ENCODE data around the gene ZMYND15.

Gene ZMYND15

DNA sequence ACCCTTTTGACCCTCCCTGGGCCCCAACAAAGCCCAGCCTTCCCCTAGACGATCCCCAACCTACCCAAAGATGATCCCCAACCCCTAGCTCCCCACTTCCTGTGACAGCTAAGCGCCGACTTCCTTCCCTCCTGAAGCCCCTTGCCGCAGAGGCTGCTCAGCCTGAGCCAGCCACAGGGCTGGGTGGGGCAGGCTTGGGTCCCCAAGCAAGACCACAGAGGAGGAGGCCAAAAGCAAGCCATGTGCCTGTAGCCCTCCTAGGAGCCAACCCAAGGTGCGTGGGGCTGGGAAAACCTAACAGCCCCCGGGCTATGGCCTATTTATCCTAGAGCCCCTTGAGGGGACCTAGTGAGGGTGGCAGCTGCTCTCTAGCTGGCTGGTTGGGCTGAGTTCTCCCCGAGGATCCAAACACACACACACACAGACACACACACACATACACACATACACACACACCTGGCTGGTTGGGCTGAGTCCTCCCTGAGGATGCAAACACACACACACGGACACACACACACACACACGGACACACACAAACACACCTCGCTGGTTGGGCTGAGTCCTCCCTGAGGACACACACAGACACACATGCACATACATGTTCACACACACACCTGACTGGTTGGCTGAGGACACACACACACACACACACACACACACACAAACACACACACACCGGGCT, 24.4 kb upstream of the ZMYND15 start:
- no peak for DNase-seq (ENCODE audit: low read depth, low spot score)

- DNase-seq (ENCODE audit: low read depth, low spot score): no peak
Measured at GRCh38 chr17:4716081-4716480, 23.6 kb upstream of the ZMYND15 start.

- DNase-seq (ENCODE audit: low read depth, low spot score): no peak
Measured at GRCh38 chr17:4717791-4718190, 21.8 kb upstream of the ZMYND15 start.

DNA sequence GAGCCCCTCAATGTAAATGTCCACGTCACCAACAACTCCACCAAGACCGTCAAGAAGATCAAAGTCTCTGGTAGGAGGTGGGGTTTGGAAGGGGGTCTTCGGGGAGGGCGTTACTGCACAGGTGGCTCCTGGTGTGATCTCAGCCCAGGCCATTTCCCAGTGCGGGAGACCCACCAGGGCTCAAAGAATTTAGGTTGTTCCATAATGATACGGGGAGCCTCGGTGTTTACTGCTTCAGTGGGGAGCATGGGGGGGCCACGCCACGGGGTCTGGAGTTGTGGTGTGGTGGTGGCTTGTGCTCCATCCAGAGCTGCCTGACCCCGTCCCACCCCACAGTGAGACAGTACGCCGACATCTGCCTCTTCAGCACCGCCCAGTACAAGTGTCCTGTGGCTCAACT, 21.4 kb upstream of the ZMYND15 start:
- DNase-seq (ENCODE audit: low read depth, low spot score): no peak

DNA sequence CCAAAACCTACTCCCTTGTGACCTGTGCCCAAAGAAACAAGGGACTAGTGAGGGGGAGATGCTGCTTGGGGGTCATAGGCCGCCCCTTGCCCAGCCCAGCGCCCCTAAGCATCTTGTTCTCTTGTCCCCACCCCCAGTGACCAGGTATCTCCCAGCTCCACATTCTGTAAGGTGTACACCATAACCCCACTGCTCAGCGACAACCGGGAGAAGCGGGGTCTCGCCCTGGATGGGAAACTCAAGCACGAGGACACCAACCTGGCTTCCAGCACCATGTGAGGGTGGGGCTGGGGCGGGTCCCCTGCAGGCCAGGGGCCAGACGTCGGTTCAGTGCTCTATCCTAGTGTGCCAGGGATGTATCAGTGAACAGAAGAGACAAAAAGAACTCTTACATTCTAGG, 20.5 kb upstream of the ZMYND15 start:
- DNase-seq (ENCODE audit: low read depth, low spot score): no peak

DNA sequence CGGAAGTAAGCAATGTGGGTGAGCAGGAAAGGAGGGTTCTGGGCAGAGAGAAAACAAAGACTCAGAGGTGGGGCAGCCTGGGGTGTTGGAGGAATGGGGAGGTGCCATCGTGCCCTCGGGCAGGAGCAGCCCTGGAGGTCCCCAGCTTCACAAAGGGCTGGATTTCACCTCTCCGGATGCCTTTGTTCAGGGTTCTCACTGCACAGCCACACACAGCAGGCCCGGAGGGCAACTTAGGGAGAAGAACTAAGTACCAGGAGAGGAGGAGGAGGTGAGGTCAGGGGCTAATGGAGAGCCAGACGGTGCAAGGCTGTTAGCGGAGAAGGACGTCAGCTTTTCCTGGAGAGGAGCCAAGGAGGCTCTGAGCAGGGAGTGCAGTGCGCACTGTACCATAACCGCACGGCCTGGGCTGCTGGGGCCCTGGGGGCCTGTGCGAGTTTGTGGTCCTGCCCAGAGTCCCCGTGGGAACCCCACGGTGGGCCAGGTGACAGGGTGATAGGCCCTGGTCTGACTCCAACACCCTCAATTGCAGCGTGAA, 19.9 kb upstream of the ZMYND15 start:
- DNase-seq (ENCODE audit: low read depth, low spot score): no peak

DNA sequence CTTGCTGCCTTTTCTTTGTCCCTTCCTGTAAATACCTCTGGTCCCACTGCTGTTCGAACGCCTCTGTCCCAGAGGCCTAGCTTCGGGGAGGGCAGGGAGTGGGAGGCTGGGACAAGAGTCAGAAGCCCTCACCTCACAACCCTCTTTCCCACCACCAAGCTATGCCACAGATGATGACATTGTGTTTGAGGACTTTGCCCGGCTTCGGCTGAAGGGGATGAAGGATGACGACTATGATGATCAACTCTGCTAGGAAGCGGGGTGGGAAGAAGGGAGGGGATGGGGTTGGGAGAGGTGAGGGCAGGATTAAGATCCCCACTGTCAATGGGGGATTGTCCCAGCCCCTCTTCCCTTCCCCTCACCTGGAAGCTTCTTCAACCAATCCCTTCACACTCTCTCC, 18.8 kb upstream of the ZMYND15 start:
- no peak for DNase-seq (ENCODE audit: low read depth, low spot score)

- DNase-seq (ENCODE audit: low read depth, low spot score): no peak
Measured at GRCh38 chr17:4721203-4722135, 18.2 kb upstream of the ZMYND15 start.

DNA sequence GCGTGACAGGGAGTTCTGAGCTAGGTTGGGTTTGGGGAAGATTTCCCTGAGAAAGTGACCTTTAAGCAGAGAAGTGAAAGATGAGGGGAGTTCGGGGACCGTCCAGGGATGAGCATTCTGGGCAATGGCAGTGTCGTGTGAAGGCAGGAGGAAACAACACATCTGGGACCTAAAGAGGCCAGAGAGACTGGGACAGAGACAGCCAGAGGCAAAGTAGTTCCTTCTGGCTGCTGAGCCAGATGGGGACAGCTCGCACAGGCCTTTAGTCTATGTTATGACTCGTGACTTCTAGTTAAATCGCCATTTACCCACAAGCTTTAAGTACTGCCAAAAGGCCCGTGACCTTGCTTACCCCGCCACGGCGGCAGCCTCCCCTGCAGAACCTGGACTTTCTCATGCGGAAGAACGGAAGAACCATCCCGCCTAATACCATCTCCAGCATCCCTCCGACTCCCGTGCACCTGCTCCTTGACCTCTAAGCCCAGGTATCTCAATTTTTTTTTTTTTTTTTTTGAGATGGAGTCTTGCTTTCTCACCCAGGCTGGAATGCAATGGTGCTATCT, 16.9 kb upstream of the ZMYND15 start:
- no peak for DNase-seq (ENCODE audit: low read depth, low spot score)

GRCh38 chr17:4724650-4725049, 15.0 kb upstream of the ZMYND15 start:
- no peak for DNase-seq (ENCODE audit: low read depth, low spot score)

DNA sequence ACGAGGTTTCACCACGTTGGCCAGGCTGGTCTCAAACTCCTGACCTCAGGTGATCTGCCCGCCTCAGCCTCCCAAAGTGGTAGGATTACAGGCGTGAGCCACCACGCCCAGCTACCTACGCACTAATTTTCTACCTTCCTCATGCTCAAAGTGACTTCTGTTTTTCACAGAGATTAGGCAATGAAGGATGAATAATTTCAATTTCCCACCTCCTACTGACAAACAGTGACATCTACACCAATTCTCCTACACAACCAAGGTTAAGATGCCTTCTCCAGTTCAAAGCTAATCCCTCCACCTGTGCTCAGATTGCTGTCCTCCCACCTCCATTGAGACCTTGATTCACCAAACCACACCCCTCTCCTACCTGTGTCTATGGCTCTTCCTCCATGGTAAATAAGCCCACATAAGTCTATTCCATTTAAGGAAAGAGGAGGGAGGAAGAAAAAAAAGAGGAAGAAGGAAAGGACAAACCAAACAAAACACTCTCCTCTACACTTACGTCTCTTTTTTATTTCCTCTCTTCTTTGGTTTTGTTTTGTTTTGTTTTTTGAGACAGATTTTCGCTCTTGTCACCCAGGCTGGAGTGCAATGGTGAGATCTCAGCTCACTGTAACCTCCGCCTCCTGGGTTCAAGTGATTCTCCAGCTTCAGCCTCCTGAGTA, 13.9 kb upstream of the ZMYND15 start:
- no peak for DNase-seq (ENCODE audit: low read depth, low spot score)

DNA sequence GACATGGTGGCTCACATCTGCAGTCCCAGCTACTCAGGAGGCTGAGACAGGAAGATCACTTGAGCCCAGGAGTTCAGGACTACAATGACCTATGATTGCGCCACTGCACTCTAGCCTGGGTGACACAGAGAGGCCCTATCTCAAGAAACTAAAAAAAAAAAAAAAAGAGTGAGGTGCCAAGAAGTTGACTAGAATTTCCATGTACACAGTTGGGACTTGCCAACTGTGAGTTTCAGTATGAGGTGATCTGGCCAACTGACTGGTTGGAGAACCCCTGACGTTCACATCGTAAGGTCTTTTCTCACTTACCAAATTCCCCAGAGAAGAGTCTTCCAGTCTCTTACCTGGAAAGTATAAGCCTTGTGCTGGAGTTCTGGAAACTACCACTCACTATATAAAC, 11.5 kb upstream of the ZMYND15 start:
- no peak for DNase-seq (ENCODE audit: low read depth, low spot score)

DNA sequence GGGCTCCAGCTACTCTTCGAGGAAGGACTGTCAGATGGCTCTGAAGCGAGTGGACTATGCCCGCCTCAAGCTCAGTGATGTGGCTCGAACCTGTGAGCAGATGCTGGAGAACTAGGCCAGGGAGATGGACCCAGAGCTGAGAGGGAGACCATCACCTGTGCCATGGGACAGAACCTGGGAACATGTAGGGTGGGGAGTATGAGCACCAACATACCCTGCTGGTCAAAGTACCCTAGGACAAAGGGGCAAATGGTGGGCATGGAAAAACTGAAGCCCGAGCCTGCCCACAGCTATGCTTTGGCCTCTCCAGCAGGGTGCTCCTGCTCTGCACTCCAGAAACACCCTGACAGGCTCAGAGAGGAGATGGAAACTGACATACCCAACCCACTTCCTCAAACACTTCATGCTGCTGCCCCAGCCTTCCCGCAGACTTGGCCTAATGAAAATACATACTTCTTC, 6.5 kb upstream of the ZMYND15 start:
- no peak for DNase-seq (ENCODE audit: low read depth, low spot score)

GRCh38 chr17:4734857-4735475, 4.7 kb upstream of the ZMYND15 start:
- no peak for DNase-seq (ENCODE audit: low read depth, low spot score)

- DNase-seq (ENCODE audit: low read depth, low spot score): no peak
Measured at GRCh38 chr17:4735876-4736651, 3.6 kb upstream of the ZMYND15 start.

- DNase-seq (ENCODE audit: low read depth, low spot score): no peak
Measured at GRCh38 chr17:4738136-4739121, 1.2 kb upstream of the ZMYND15 start.

DNA sequence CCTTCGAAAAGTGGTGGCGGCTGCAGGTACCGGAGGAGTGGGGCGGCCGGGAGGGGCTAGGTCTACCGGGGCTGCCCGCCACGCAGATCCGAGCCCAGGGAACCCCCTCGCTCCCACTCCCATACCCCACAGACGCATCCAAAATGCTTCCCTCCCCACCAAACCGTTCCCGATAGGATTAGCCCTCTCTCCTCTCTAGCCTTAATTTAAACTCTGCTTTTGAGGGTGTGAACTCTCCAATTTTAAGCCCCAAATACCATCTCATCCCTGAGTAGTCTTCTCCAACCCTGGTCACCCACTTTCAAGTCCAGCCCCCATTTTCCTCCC, 355 bp downstream of the ZMYND15 start:
- DNase-seq (ENCODE audit: low read depth, low spot score): no peak

GRCh38 chr17:4740584-4740983, 951 bp downstream of the ZMYND15 start:
- DNase-seq (ENCODE audit: low read depth, low spot score): no peak

GRCh38 chr17:4741544-4741943, 1.9 kb downstream of the ZMYND15 start:
- no peak for DNase-seq (ENCODE audit: low read depth, low spot score)
